ENCODE data around the gene GRID1.

- TF ChIP-seq CTCF (IDR thresholded peaks at IDR 0.05) = no peak
- no peak for TF ChIP-seq POLR2A (IDR thresholded peaks at IDR 0.05)
These were observed 301.5 kb downstream of the GRID1 start for GRCh38 chr10:86064931-86065662.

Measured in esophagus squamous epithelium (tissue), 4 donors.